ENCODE measurements around the gene ULK4. TPM values are rescaled to one million over a fixed set of nuclear protein-coding genes. Genes with fewer than 3 reads are reported as not detected.

Gene ULK4
- polyA plus RNA-seq, 4 donors = 1.1 to 2.8 (median 1.8) TPM

DNA sequence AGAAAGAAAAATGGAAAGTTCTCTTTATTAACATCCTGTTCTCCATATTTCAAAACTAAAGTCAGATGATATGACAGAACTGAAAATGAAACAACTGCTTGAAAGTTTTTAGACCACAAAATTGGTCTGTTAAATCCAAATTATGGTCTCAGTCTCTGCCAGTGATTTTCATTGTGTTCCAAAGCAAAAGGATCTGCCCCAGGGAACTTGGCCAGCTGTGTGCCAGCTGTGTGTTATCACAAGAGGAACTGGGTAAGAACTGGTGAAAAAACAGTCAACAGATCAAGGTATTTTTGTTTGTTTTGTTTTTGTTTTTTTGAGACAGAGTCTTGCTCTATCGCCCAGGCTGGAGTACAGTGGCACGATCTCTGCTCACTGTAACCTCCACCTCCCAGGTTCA is 439.3 kb downstream of the ULK4 start:
- Histone ChIP-seq H3K9me3 (ENCODE audit: control insufficient read depth in 2 of 2, insufficient read depth in 1 of 2, low read depth in 1 of 2, low read length in 1 of 2) (no peaks in the 10 kb centered on the region), H3K4me1 (ENCODE audit: control insufficient read depth in 3 of 3, insufficient read depth in 2 of 3, low read depth in 1 of 3, low read length in 2 of 3) (peaks cover 0 to 4% (median 2%) of the 10 kb centered on the region in 3 donors), H3K36me3 (ENCODE audit: control insufficient read depth in 3 of 3, insufficient read depth in 2 of 3, low read depth in 1 of 3, low read length in 3 of 3) (no peaks in the 10 kb centered on the region), H3K4me3 (ENCODE audit: low read depth in 1 of 3, low read length in 3 of 3) (no peak overlapping the region), H3K27ac (ENCODE audit: low read depth in 1 of 3, low read length in 2 of 3) (no peak overlapping the region), H3K27me3 (ENCODE audit: control insufficient read depth in 3 of 3, insufficient read depth in 3 of 3, low read length in 3 of 3) (no peaks in the 10 kb centered on the region)
- FAIRE-seq = no peak
- no peak for DNase-seq
- WGBS, 3 donors = 89 to 100% (median 89%) methylated on average over 2 of the region's 2 CpGs

DNA sequence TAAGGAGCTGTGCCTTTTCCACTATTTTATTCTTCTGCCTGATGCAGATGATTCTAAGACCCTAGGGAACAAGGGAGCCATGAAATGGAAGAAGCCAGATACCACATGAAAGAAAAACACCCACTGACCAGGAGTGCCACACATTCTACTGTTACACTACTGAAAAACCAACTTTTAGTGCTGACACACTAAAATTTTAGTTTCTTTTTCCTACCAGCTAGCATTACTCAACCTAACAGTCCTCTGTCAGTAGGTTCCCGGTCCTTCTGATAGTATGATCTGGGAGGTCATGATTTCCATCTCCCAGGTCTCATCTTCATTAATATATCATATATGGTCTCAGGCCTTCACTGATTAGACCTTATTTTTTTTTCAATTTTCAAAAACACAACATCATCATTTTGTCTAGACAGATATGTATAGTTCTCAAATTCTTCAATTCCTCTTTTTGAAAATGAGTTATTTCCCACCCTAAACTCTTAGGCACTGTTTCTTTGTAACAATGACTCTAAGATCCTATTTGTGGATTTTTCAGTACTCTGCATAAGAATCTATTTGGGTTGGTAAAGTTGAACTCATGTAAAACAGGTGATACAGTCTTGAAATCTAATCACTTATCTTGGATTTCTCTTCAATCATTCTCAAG is 440.8 kb downstream of the ULK4 start:
- 81 to 88% (median 86%) methylated on average over 1 of the region's 1 CpG for WGBS, 3 donors
- H3K4me3 ChIP-seq (ENCODE audit: low read depth in 1 of 3, low read length in 3 of 3) = no peak overlapping the region
- no peak for FAIRE-seq

DNA sequence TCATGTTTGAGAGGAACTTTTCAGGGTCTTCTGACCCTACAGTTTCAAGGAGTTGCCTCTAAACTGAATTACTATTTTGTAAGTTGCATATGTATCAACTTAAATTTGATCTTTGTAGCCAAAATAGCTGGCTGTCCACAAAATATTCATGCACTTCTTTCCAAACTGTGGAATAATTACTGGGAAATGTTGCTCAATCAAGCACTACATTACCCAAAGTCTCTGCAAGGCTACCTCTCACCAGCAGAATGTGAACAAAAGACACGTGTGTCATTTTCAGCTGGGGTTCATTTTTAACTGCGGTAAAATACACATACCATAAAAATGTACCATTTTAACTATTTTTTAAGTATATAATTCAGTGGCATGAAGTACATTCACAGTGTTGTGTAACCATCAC is 442.2 kb downstream of the ULK4 start:
- DNase-seq (no peak), FAIRE-seq (no peak)
- Histone ChIP-seq H3K27me3 (ENCODE audit: control insufficient read depth in 3 of 3, insufficient read depth in 3 of 3, low read length in 3 of 3) (no peaks in the 10 kb centered on the region), H3K4me3 (ENCODE audit: low read depth in 1 of 3, low read length in 3 of 3) (no peak overlapping the region), H3K36me3 (ENCODE audit: control insufficient read depth in 3 of 3, insufficient read depth in 2 of 3, low read depth in 1 of 3, low read length in 3 of 3) (no peaks in the 10 kb centered on the region), H3K4me1 (ENCODE audit: control insufficient read depth in 3 of 3, insufficient read depth in 2 of 3, low read depth in 1 of 3, low read length in 2 of 3) (peaks cover 0 to 2% (median 0%) of the 10 kb centered on the region in 3 donors), H3K27ac (ENCODE audit: low read depth in 1 of 3, low read length in 2 of 3) (no peak overlapping the region), H3K9me3 (ENCODE audit: control insufficient read depth in 2 of 2, insufficient read depth in 1 of 2, low read depth in 1 of 2, low read length in 1 of 2) (no peaks in the 10 kb centered on the region)
- 92 to 98% (median 97%) methylated on average over 2 of the region's 2 CpGs for WGBS, 3 donors

More for the DNA sequence above, 440.8 kb downstream of the ULK4 start:
- Histone ChIP-seq H3K9me3 (ENCODE audit: control insufficient read depth in 2 of 2, insufficient read depth in 1 of 2, low read depth in 1 of 2, low read length in 1 of 2) (no peaks in the 10 kb centered on the region), H3K27me3 (ENCODE audit: control insufficient read depth in 3 of 3, insufficient read depth in 3 of 3, low read length in 3 of 3) (no peaks in the 10 kb centered on the region), H3K36me3 (ENCODE audit: control insufficient read depth in 3 of 3, insufficient read depth in 2 of 3, low read depth in 1 of 3, low read length in 3 of 3) (no peaks in the 10 kb centered on the region), H3K4me1 (ENCODE audit: control insufficient read depth in 3 of 3, insufficient read depth in 2 of 3, low read depth in 1 of 3, low read length in 2 of 3) (peaks cover 0 to 4% (median 2%) of the 10 kb centered on the region in 3 donors), H3K27ac (ENCODE audit: low read depth in 1 of 3, low read length in 2 of 3) (no peak overlapping the region)
- no peak for DNase-seq

DNA sequence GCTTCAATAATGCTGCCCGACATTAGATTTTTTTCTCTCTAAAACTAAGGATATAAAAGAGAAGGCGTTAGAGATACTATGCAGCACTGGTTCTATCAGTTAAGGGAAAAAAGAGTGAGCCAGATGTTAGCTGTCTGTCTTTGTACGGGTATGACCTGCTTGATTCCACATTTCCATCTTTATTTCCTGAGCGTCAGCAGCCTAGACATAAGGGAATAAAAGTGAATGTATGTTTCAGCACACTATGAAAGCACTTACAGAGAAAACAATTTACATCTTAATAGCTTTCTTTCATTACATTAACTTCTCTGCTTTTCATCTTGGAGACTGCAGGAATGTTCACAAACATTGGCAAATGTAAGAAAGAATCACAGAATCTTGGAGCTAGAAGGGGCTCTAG is 443.3 kb downstream of the ULK4 start:
- WGBS, 3 donors = 18 to 58% (median 39%) methylated on average over 4 of the region's 4 CpGs
- FAIRE-seq (no peak), DNase-seq (no peak)
- Histone ChIP-seq H3K27me3 (ENCODE audit: control insufficient read depth in 3 of 3, insufficient read depth in 3 of 3, low read length in 3 of 3) (no peaks in the 10 kb centered on the region), H3K9me3 (ENCODE audit: control insufficient read depth in 2 of 2, insufficient read depth in 1 of 2, low read depth in 1 of 2, low read length in 1 of 2) (no peaks in the 10 kb centered on the region), H3K4me3 (ENCODE audit: low read depth in 1 of 3, low read length in 3 of 3) (no peak overlapping the region), H3K36me3 (ENCODE audit: control insufficient read depth in 3 of 3, insufficient read depth in 2 of 3, low read depth in 1 of 3, low read length in 3 of 3) (no peaks in the 10 kb centered on the region), H3K27ac (ENCODE audit: low read depth in 1 of 3, low read length in 2 of 3) (no peak overlapping the region), H3K4me1 (ENCODE audit: control insufficient read depth in 3 of 3, insufficient read depth in 2 of 3, low read depth in 1 of 3, low read length in 2 of 3) (peaks cover 0 to 2% (median 0%) of the 10 kb centered on the region in 3 donors)

DNA sequence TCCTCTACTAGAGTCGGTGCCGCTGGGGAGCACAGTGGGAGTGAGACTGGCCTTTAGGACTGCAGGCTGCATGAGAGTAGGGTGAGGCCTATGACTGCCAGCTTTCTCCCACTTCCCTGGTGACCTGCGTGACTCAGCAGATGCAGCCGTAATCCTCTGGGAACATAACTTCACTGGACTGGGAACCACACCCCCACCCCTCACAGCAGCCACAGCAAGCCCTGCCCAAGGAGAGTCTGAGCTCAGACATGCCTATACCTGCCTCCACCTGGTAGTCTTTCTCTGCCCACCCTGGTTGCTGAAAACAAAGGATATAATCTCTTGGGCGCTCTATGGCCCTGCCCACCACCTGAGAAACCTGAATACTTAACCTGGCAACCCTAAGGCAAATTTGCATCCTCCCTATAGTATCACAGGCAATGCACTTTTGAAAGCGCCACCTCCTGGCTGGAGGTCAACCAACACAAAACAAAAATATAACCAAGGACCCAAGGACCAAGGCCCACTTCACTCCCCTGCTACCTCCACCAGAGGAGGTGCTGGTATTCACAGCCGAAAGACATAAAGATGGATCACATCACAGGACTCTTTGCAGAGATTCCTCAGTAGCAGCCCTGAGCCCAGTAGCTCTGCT is 453.7 kb downstream of the ULK4 start:
- DNase-seq (no peak), FAIRE-seq (no peak)

DNA sequence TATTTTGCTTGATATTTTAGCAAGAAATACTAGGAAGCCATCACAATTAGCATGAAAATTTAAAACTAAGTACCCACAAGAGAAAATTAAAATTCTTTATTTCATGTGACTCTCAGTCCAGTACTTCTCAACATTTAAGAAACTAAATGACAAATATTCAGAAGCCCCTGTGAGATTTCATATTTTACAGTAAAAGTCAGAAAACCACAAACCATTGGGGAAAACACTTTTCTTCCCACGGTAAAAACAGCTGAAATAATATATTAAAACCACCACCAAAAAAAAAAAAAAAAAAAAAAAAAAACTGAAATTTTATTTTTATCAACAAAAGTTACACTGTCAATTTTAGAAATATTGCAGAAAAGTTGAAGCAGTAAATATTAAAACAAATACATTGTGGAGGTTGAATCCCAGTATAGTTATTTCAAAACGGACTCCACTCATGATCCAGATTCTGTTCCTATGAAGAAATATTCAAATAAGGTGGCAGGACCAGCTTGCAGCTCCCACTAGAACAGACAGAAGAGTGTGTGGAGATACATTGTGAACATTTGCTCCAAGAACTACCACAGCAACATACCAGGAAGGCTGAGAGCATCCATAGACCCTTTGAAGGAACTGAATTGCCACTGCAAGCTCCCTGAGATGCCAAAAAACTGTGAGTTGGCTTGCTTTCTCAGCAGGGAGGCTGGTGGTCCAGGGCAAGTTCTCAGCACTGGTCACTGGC is 454.4 kb downstream of the ULK4 start:
- no peaks in the 10 kb centered on the region for H3K4me1 ChIP-seq (ENCODE audit: control insufficient read depth in 3 of 3, insufficient read depth in 2 of 3, low read depth in 1 of 3, low read length in 2 of 3)
- H3K4me3 ChIP-seq (ENCODE audit: low read depth in 1 of 3, low read length in 3 of 3) = no peak overlapping the region
- H3K9me3 ChIP-seq (ENCODE audit: control insufficient read depth in 2 of 2, insufficient read depth in 1 of 2, low read depth in 1 of 2, low read length in 1 of 2) = peaks cover 0 to 10% of the 10 kb centered on the region in 2 donors
- 78 to 95% (median 84%) methylated on average over 2 of the region's 2 CpGs for WGBS, 3 donors
- H3K27ac ChIP-seq (ENCODE audit: low read depth in 1 of 3, low read length in 2 of 3) = no peak overlapping the region
- FAIRE-seq = no peak
- no peaks in the 10 kb centered on the region for H3K36me3 ChIP-seq (ENCODE audit: control insufficient read depth in 3 of 3, insufficient read depth in 2 of 3, low read depth in 1 of 3, low read length in 3 of 3)
- no peaks in the 10 kb centered on the region for H3K27me3 ChIP-seq (ENCODE audit: control insufficient read depth in 3 of 3, insufficient read depth in 3 of 3, low read length in 3 of 3)
- no peak for DNase-seq

More for the DNA sequence above, 453.7 kb downstream of the ULK4 start:
- Histone ChIP-seq H3K27ac (ENCODE audit: low read depth in 1 of 3, low read length in 2 of 3) (no peak overlapping the region), H3K9me3 (ENCODE audit: control insufficient read depth in 2 of 2, insufficient read depth in 1 of 2, low read depth in 1 of 2, low read length in 1 of 2) (peaks cover 0 to 10% of the 10 kb centered on the region in 2 donors), H3K4me1 (ENCODE audit: control insufficient read depth in 3 of 3, insufficient read depth in 2 of 3, low read depth in 1 of 3, low read length in 2 of 3) (no peaks in the 10 kb centered on the region), H3K27me3 (ENCODE audit: control insufficient read depth in 3 of 3, insufficient read depth in 3 of 3, low read length in 3 of 3) (no peaks in the 10 kb centered on the region), H3K4me3 (ENCODE audit: low read depth in 1 of 3, low read length in 3 of 3) (no peak overlapping the region), H3K36me3 (ENCODE audit: control insufficient read depth in 3 of 3, insufficient read depth in 2 of 3, low read depth in 1 of 3, low read length in 3 of 3) (no peaks in the 10 kb centered on the region)
- WGBS, 3 donors = 95 to 97% (median 96%) methylated on average over 7 of the region's 7 CpGs

DNA sequence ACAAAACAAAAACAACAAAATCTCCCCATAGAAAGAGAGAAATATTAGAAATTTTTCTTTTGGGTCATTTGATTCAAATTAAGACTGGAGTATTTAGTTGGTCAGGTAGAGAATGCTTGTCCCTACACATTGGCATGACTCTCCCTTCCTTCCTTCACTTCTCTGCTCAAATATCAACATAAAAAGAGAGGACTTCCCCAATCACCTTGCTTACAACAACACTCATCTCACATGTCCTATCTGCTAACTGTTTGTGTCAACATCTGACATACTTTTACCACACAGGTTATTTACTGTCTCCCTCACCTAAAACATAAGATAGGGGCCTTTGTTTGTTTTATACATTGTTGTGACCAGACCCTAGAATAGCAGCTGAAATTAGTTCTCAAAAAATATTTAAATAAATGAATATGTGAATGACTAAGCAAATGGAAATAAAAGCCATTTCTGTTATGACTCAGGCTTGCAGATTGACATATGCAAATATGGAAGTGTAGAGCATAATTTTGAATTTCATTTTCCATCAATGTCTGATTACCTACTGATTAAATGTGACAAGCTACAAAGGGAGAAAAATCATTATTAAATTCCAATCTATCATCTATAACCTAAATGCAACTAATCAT is 457.8 kb downstream of the ULK4 start:
- DNase-seq = no peak
- no peak for FAIRE-seq
- no peaks in the 10 kb centered on the region for H3K27me3 ChIP-seq (ENCODE audit: control insufficient read depth in 3 of 3, insufficient read depth in 3 of 3, low read length in 3 of 3)
- H3K4me1 ChIP-seq (ENCODE audit: control insufficient read depth in 3 of 3, insufficient read depth in 2 of 3, low read depth in 1 of 3, low read length in 2 of 3) = no peaks in the 10 kb centered on the region
- H3K9me3 ChIP-seq (ENCODE audit: control insufficient read depth in 2 of 2, insufficient read depth in 1 of 2, low read depth in 1 of 2, low read length in 1 of 2) = peaks cover 0 to 10% of the 10 kb centered on the region in 2 donors
- no peak overlapping the region for H3K27ac ChIP-seq (ENCODE audit: low read depth in 1 of 3, low read length in 2 of 3)
- no peak overlapping the region for H3K4me3 ChIP-seq (ENCODE audit: low read depth in 1 of 3, low read length in 3 of 3)
- no peaks in the 10 kb centered on the region for H3K36me3 ChIP-seq (ENCODE audit: control insufficient read depth in 3 of 3, insufficient read depth in 2 of 3, low read depth in 1 of 3, low read length in 3 of 3)

DNA sequence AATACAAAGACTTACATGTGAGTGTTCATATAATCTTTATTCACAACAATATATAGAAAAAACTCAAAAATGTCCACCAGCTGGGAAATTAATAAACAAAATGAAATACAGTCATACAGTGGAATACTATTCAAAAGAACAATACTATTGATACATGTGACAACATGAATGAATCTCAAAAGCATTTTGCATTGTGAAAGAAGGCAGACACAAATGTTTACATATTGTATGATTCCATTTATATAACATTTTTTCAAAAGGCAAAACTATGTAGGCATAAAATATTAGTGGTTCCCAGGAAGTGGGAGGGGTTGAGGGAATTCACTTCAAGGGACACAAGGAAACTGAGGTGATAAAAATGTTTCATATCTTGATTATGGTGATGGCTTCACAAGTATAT is 459.4 kb downstream of the ULK4 start:
- FAIRE-seq (no peak), DNase-seq (no peak)
- Histone ChIP-seq H3K4me3 (ENCODE audit: low read depth in 1 of 3, low read length in 3 of 3) (no peak overlapping the region), H3K27ac (ENCODE audit: low read depth in 1 of 3, low read length in 2 of 3) (no peak overlapping the region), H3K4me1 (ENCODE audit: control insufficient read depth in 3 of 3, insufficient read depth in 2 of 3, low read depth in 1 of 3, low read length in 2 of 3) (no peaks in the 10 kb centered on the region), H3K9me3 (ENCODE audit: control insufficient read depth in 2 of 2, insufficient read depth in 1 of 2, low read depth in 1 of 2, low read length in 1 of 2) (no peaks in the 10 kb centered on the region), H3K27me3 (ENCODE audit: control insufficient read depth in 3 of 3, insufficient read depth in 3 of 3, low read length in 3 of 3) (no peaks in the 10 kb centered on the region), H3K36me3 (ENCODE audit: control insufficient read depth in 3 of 3, insufficient read depth in 2 of 3, low read depth in 1 of 3, low read length in 3 of 3) (no peaks in the 10 kb centered on the region)
